HepG2 (cell line): Measurements from ENCODE around the gene EIF4A3. TPM values are rescaled to one million over a fixed set of nuclear protein-coding genes. Genes with fewer than 3 reads are reported as not detected.

Experiments
- ADNP ChIP-seq: sonication (generic); formaldehyde crosslinking; IDR thresholded peaks from 2 replicates; pipeline ENCODE4 v1.4.0; 2020; ENCODE audit warnings: missing genetic modification reagents
- ATM ChIP-seq: fragments of 450-650 bp; IDR thresholded peaks from 2 replicates; pipeline ENCODE4 v1.7.1; 2017; ENCODE audit warnings: mild to moderate bottlenecking, borderline replicate concordance
- BRCA1 ChIP-seq: sonication (generic); formaldehyde crosslinking; IDR thresholded peaks from 2 replicates; pipeline ENCODE4 v1.4.0; 2020; ENCODE audit warnings: missing genetic modification reagents
- CC2D1A ChIP-seq: sonication (generic); formaldehyde crosslinking; IDR thresholded peaks from 2 replicates; pipeline ENCODE4 v1.8.1; 2023; ENCODE audit warnings: mild to moderate bottlenecking, missing genetic modification reagents
- DR1 ChIP-seq: sonication (generic); formaldehyde crosslinking; IDR thresholded peaks from 2 replicates; pipeline ENCODE4 v1.8.0; 2021; ENCODE audit warnings: mild to moderate bottlenecking, missing genetic modification reagents, inconsistent platforms
- FOXK2 ChIP-seq: fragments of 450-650 bp; IDR thresholded peaks from 2 replicates; pipeline ENCODE4 v1.6.1; 2016
- HMGA1 ChIP-seq: sonication (generic); formaldehyde crosslinking; conservative IDR thresholded peaks from 2 replicates; pipeline ENCODE4 v1.4.0; 2020; ENCODE audit warnings: missing genetic modification reagents
- HNF1A ChIP-seq, 2 experiments: sonication (generic) in 1 of 2; formaldehyde crosslinking in 1 of 2; IDR thresholded peaks; 2 replicates each; pipeline versions ENCODE4 v1.4.0 to v1.6.1; 2016 to 2020; ENCODE audit warnings: borderline replicate concordance in 1 of 2, low read depth in 1 of 2, mild to moderate bottlenecking in 1 of 2, missing genetic modification reagents in 1 of 2
- HOXA9 ChIP-seq: sonication (generic); formaldehyde crosslinking; IDR thresholded peaks from 2 replicates; pipeline ENCODE4 v1.8.1; 2022; ENCODE audit warnings: missing genetic modification reagents, mild to moderate bottlenecking, moderate library complexity, borderline replicate concordance
- KLF15 ChIP-seq: sonication (generic); formaldehyde crosslinking; IDR thresholded peaks from 2 replicates; pipeline ENCODE4 v1.8.1; 2023; ENCODE audit warnings: borderline replicate concordance, mild to moderate bottlenecking, inconsistent platforms, missing genetic modification reagents, mixed read lengths
- NR2C2 ChIP-seq: sonication (generic); formaldehyde crosslinking; IDR thresholded peaks from 2 replicates; pipeline ENCODE4 v1.4.0; 2020; ENCODE audit warnings: missing genetic modification reagents, mild to moderate bottlenecking, moderate library complexity, borderline replicate concordance
- NR2F1 ChIP-seq, 2 experiments: fragments of 450-650 bp in 1 of 2; formaldehyde crosslinking in 1 of 2; IDR thresholded peaks; 2 replicates each; pipeline versions ENCODE4 v1.5.0 to v1.6.1; 2016 to 2020; ENCODE audit warnings: mild to moderate bottlenecking in 1 of 2, missing compliant biosample characterization in 1 of 2, missing genetic modification reagents in 1 of 2, moderate library complexity in 1 of 2
- POGZ ChIP-seq: sonication (generic); formaldehyde crosslinking; IDR thresholded peaks from 2 replicates; pipeline ENCODE4 v1.4.0; 2020; ENCODE audit warnings: mild to moderate bottlenecking, missing genetic modification reagents
- POLR2A ChIP-seq, 2 experiments: IDR thresholded peaks; 2 replicates each; pipeline ENCODE4 v1.6.1; 2011; ENCODE audit warnings: low read depth in 2 of 2, low read length in 2 of 2, mild to moderate bottlenecking in 1 of 2, moderate library complexity in 1 of 2; ENCODE audit not compliant: insufficient read depth in 1 of 2
- SAP130 ChIP-seq: IDR thresholded peaks from 2 replicates; pipeline ENCODE4 v1.6.1; 2016; ENCODE audit warnings: low read depth
- SNAPC2 ChIP-seq: sonication (generic); formaldehyde crosslinking; IDR thresholded peaks from 2 replicates; pipeline ENCODE4 v1.8.1; 2022; ENCODE audit warnings: mild to moderate bottlenecking, missing genetic modification reagents
- ZFP36L2 ChIP-seq: sonication (generic); formaldehyde crosslinking; IDR thresholded peaks from 2 replicates; pipeline ENCODE4 v1.4.0; 2020; ENCODE audit warnings: missing genetic modification reagents
- ZKSCAN5 ChIP-seq: sonication (generic); formaldehyde crosslinking; IDR thresholded peaks from 2 replicates; pipeline ENCODE4 v1.5.1; 2020; ENCODE audit warnings: mild to moderate bottlenecking, missing genetic modification reagents
- polyA plus RNA-seq, 8 experiments: library from polyadenylated mRNA; depleted of rRNA in 3 of 8; stranded (reverse) in 7 of 8; unstranded in 1 of 8; fragments of >200 nt; fragmentation: Illumina TruSeq in 4 of 8; extraction: Trizol in 4 of 8; gene quantifications; 2 replicates each; pipeline versions ENCODE4 v1.2.1 to v1.2.3, GENCODE V29; 2011 to 2016; ENCODE audit warnings: low read depth in 4 of 8, missing spikeins in 1 of 8, mixed read lengths in 1 of 8; ENCODE audit not compliant: insufficient read depth in 1 of 8
- total RNA-seq, 5 experiments: library from RNA; depleted of rRNA; stranded (reverse); fragments of >200 nt; fragmentation: Illumina TruSeq; extraction: Trizol; gene quantifications; 2 replicates each; pipeline ENCODE4 v1.2.3, GENCODE V29; 2016; ENCODE audit warnings: low read depth in 1 of 5
- TF ChIP-seq, protein P1 (sequence below): sonication (generic); formaldehyde crosslinking; IDR thresholded peaks from 2 replicates; pipeline ENCODE4 v1.5.0; 2020; ENCODE audit warnings: mild to moderate bottlenecking, missing genetic modification reagents, borderline replicate concordance
- TF ChIP-seq, protein P2 (sequence below): IDR thresholded peaks from 2 replicates; pipeline ENCODE4 v1.6.1; 2016
- TF ChIP-seq, protein P3 (sequence below): sonication (generic); formaldehyde crosslinking; IDR thresholded peaks from 2 replicates; pipeline ENCODE4 v1.5.0; 2020; ENCODE audit warnings: missing genetic modification reagents

Gene EIF4A3
- total and polyA plus RNA-seq, 2 of the 13 experiments (the other 11 are each of a cell fraction or from before 2014, with no cell fraction given) = 145 to 187 TPM

DNA sequence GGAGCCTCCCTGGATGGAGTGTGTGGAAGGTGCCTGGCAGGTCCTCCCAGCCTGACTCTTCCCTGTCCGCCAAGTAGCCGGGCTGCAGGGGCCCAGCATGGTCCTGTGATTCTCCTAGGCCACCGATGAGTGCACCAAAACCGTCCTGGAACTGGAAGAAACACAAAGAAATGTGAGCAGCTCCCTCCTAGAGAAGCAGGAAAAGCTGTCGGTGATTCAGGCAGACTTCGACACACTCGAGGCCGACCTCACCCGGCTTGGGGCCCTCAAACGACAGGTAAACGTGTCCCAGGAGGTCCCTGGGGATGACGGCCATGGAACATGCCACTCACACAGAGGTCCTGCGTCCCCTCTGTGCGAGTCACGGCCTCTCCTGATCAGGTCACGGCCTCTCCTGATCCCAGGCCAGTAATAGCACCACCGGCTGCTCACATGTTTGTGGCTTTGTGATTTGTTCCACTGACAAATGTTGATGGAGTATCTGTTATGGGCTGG, 49.8 kb downstream of the EIF4A3 start (continued):
- no peak for TF ChIP-seq HMGA1 (CRISPR knock-in tag)
- no peak for TF ChIP-seq DR1
- TF ChIP-seq, protein P1, sequence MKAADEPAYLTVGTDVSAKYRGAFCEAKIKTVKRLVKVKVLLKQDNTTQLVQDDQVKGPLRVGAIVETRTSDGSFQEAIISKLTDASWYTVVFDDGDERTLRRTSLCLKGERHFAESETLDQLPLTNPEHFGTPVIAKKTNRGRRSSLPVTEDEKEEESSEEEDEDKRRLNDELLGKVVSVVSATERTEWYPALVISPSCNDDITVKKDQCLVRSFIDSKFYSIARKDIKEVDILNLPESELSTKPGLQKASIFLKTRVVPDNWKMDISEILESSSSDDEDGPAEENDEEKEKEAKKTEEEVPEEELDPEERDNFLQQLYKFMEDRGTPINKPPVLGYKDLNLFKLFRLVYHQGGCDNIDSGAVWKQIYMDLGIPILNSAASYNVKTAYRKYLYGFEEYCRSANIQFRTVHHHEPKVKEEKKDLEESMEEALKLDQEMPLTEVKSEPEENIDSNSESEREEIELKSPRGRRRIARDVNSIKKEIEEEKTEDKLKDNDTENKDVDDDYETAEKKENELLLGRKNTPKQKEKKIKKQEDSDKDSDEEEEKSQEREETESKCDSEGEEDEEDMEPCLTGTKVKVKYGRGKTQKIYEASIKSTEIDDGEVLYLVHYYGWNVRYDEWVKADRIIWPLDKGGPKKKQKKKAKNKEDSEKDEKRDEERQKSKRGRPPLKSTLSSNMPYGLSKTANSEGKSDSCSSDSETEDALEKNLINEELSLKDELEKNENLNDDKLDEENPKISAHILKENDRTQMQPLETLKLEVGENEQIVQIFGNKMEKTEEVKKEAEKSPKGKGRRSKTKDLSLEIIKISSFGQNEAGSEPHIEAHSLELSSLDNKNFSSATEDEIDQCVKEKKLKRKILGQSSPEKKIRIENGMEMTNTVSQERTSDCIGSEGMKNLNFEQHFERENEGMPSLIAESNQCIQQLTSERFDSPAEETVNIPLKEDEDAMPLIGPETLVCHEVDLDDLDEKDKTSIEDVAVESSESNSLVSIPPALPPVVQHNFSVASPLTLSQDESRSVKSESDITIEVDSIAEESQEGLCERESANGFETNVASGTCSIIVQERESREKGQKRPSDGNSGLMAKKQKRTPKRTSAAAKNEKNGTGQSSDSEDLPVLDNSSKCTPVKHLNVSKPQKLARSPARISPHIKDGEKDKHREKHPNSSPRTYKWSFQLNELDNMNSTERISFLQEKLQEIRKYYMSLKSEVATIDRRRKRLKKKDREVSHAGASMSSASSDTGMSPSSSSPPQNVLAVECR (CRISPR knock-in tag) = peak; percentile 31; the same call in 1 of the 2 replicates
- TF ChIP-seq ZFP36L2 = no peak
- TF ChIP-seq, protein P2, sequence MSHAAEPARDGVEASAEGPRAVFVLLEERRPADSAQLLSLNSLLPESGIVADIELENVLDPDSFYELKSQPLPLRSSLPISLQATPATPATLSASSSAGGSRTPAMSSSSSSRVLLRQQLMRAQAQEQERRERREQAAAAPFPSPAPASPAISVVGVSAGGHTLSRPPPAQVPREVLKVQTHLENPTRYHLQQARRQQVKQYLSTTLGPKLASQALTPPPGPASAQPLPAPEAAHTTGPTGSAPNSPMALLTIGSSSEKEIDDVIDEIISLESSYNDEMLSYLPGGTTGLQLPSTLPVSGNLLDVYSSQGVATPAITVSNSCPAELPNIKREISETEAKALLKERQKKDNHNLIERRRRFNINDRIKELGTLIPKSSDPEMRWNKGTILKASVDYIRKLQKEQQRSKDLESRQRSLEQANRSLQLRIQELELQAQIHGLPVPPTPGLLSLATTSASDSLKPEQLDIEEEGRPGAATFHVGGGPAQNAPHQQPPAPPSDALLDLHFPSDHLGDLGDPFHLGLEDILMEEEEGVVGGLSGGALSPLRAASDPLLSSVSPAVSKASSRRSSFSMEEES (CRISPR knock-in tag) = peak; percentile 24; the same call in 1 of the 2 replicates
- TF ChIP-seq ADNP (CRISPR knock-in tag) = no peak
- no peak for TF ChIP-seq SNAPC2 (CRISPR knock-in tag)
- TF ChIP-seq HNF1A (IDR thresholded peaks at IDR 0.05; ENCODE audit: low read depth) = no peak
- no peak for TF ChIP-seq HNF1A (CRISPR knock-in tag; IDR thresholded peaks at IDR 0.05; ENCODE audit: borderline replicate concordance)
- peak; percentile 25; the same call in 1 of the 2 replicates for TF ChIP-seq HOXA9
- no peak for TF ChIP-seq KLF15 (CRISPR knock-in tag)
- TF ChIP-seq, protein P3, sequence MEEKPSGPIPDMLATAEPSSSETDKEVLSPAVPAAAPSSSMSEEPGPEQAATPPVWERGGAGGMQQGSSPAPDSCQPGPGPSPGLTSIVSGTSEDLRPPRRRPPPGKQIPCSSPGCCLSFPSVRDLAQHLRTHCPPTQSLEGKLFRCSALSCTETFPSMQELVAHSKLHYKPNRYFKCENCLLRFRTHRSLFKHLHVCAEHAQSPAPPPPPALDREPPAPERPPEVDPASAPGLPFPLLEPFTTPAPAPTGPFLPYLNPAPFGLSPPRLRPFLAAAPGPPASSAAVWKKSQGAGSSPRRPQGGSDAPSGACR (CRISPR knock-in tag) = no peak
- no peak for TF ChIP-seq CC2D1A (CRISPR knock-in tag)
- no peak for TF ChIP-seq ZKSCAN5
- no peak for TF ChIP-seq NR2F1 (CRISPR knock-in tag; IDR thresholded peaks at IDR 0.05)
- TF ChIP-seq ATM = no peak
- TF ChIP-seq SAP130 (CRISPR knock-in tag) = peak; percentile 9; the same call in 1 of the 2 replicates
- no peak for TF ChIP-seq FOXK2
- TF ChIP-seq POGZ (CRISPR knock-in tag) = no peak
- TF ChIP-seq NR2C2 (CRISPR knock-in tag) = no peak
- TF ChIP-seq POLR2A (IDR thresholded peaks at IDR 0.05; ENCODE audit: insufficient read depth in 1 of 2, low read depth in 2 of 2, low read length in 2 of 2) = no peak
- no peak for TF ChIP-seq BRCA1 (CRISPR knock-in tag)
